Lower lobe of right lung (tissue), 2 donors: ENCODE measurements around the gene CD36. TPM values are rescaled to one million over a fixed set of nuclear protein-coding genes. Genes with fewer than 3 reads are reported as not detected.

Experiments
- ATAC-seq, 2 donors: fragments of 200-7000 bp; cut with Tn5 transposase; one replicate each; pipeline ENCODE4 v1.9.1; 2020 to 2022; ENCODE audit warnings: mild to moderate bottlenecking in 2 of 2, moderate library complexity in 2 of 2
- DNase-seq: peaks from one replicate; pipeline ENCODE4 v3.0.0-alpha.2; 2020
- H3K27ac ChIP-seq: fragments of 200-600 bp; one replicate; pipeline ENCODE4 v1.8.0; 2022
- H3K27me3 ChIP-seq: fragments of 200-600 bp; one replicate; pipeline ENCODE4 v1.8.0; 2022; ENCODE audit warnings: low read depth
- H3K36me3 ChIP-seq: fragments of 200-600 bp; one replicate; pipeline ENCODE4 v1.8.0; 2022; ENCODE audit warnings: mild to moderate bottlenecking
- H3K4me1 ChIP-seq: fragments of 200-600 bp; one replicate; pipeline ENCODE4 v1.8.0; 2022
- H3K4me3 ChIP-seq: fragments of 200-600 bp; one replicate; pipeline ENCODE4 v1.8.0; 2022; ENCODE audit warnings: mild to moderate bottlenecking
- H3K9me3 ChIP-seq: fragments of 200-600 bp; one replicate; pipeline ENCODE4 v1.8.0; 2022
- CTCF ChIP-seq: fragments of 200-600 bp; IDR thresholded peaks from one replicate; pipeline ENCODE4 v1.8.0; 2022; ENCODE audit warnings: antibody characterized with exemption, mild to moderate bottlenecking
- intact Hi-C: fragments of 100-400 bp; cut with DNase I; formaldehyde crosslinking; loops from one replicate; pipeline ENCODE4 v1.11.0; 2022
- total RNA-seq: library from RNA; stranded (reverse); fragmentation: NEBNext Ultra II Directional; extraction: Animal tissue kit (Norgen Biotek cat#: 25700); gene quantifications from one replicate; pipeline ENCODE4 v1.2.1, GENCODE V29; 2021
- donor health status: DM: no; HTN: yes; CAD: no; lungs with severe emphysema.

The CD36 gene
- total RNA-seq, 1 donor from 2014 or later: 141 TPM

GRCh38 chr7:80659120-80660055, 20.9 kb downstream of the CD36 start:
- Histone ChIP-seq H3K36me3 (peaks cover 8% of the 10 kb centered on the region), H3K9me3 (no peaks in the 10 kb centered on the region), H3K27me3 (no peaks in the 10 kb centered on the region), H3K27ac (no peak overlapping the region), H3K4me3 (no peak overlapping the region), H3K4me1 (peaks cover 17% of the 10 kb centered on the region)
- ATAC-seq (peak in 1 of 2 donors; percentile 51), DNase-seq (no peak)
- peak; percentile 67 for TF ChIP-seq CTCF
- intact Hi-C loops: loop anchor here (5.0 kb wide), 1 partner anchor 232 kb away; no protein-coding TSS in a partner anchor

GRCh38 chr7:80660939-80661338, 22.5 kb downstream of the CD36 start:
- no peak for TF ChIP-seq CTCF
- H3K9me3 ChIP-seq: no peaks in the 10 kb centered on the region
- H3K36me3 ChIP-seq: peaks cover 8% of the 10 kb centered on the region
- intact Hi-C loops: no loop called here
- no peak for ATAC-seq
- H3K4me3 ChIP-seq: no peak overlapping the region
- no peak overlapping the region for H3K27ac ChIP-seq
- peaks cover 17% of the 10 kb centered on the region for H3K4me1 ChIP-seq
- no peaks in the 10 kb centered on the region for H3K27me3 ChIP-seq
- no peak for DNase-seq

DNA sequence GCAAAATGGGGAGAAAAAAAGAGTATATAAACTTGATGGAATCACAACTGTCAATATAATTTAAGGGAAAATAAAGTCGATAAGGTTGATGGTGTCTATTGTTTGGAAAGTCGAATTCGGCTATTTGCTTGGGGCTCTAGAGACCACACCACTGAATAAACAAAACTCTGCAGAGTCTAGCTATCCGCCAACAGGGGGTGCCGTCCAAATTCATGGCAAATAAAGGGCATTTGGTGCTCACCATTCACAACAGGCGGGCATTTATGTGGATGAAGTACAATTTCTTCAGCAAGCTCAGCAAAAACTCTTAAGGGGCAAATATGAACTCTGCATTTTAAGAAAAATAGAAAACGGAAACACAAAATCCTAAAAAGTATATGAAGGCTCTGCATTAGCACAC, 23.3 kb downstream of the CD36 start:
- ATAC-seq: no peak
- no peaks in the 10 kb centered on the region for H3K9me3 ChIP-seq
- no peak overlapping the region for H3K27ac ChIP-seq
- H3K36me3 ChIP-seq: peaks cover 10% of the 10 kb centered on the region
- DNase-seq: no peak
- H3K4me1 ChIP-seq: peaks cover 13% of the 10 kb centered on the region
- no peak overlapping the region for H3K4me3 ChIP-seq
- no peaks in the 10 kb centered on the region for H3K27me3 ChIP-seq
- intact Hi-C loops: no loop called here
- TF ChIP-seq CTCF: peak; percentile 8

DNA sequence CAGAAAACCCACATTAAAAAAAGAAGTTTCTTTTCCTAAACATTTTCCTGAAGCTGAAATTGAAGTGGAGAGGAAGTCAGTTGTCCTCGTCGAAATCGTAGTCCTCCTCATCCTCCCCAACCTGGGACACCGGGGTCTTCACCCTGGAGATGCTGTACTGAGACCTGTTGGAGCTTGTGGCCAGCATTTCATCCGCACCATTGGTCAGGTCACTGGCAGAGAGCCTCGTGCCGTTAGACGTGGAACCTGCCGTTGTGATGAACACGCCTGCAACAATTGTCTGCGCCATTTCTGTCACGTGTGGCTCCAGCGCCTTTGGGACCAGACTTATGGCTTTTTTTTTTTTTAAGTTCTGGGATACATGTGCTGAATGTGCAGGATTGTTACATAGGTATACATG, 23.8 kb downstream of the CD36 start:
- H3K27ac ChIP-seq: no peak overlapping the region
- intact Hi-C loops: no loop called here
- H3K4me3 ChIP-seq: no peak overlapping the region
- H3K4me1 ChIP-seq: peaks cover 12% of the 10 kb centered on the region
- no peaks in the 10 kb centered on the region for H3K9me3 ChIP-seq
- H3K36me3 ChIP-seq: peaks cover 12% of the 10 kb centered on the region
- H3K27me3 ChIP-seq: no peaks in the 10 kb centered on the region
- ATAC-seq (no peak), DNase-seq (no peak)
- TF ChIP-seq CTCF: no peak

GRCh38 chr7:80665526-80665925, 27.1 kb downstream of the CD36 start:
- ATAC-seq (no peak), DNase-seq (no peak)
- Histone ChIP-seq H3K27ac (no peak overlapping the region), H3K9me3 (no peaks in the 10 kb centered on the region), H3K4me3 (no peak overlapping the region), H3K36me3 (peaks cover 12% of the 10 kb centered on the region), H3K4me1 (no peaks in the 10 kb centered on the region), H3K27me3 (no peaks in the 10 kb centered on the region)
- intact Hi-C loops: no loop called here
- TF ChIP-seq CTCF: no peak
